K562 (cell line): Measurements from ENCODE around the gene BCL2L12. TPM values are rescaled to one million over a fixed set of nuclear protein-coding genes. Genes with fewer than 3 reads are reported as not detected.

Experiments used
- BACH1 ChIP-seq: fragments of 200-800 bp; sonication (Bioruptor generic); IDR thresholded peaks from 2 replicates; pipeline ENCODE4 v1.6.1; 2016; ENCODE audit warnings: missing genetic modification characterization, missing compliant biosample characterization
- BRCA1 ChIP-seq, 2 experiments: fragments of 450-650 bp in 1 of 2; sonication (generic) in 1 of 2; formaldehyde crosslinking in 1 of 2; IDR thresholded peaks; 2 replicates each; pipeline versions ENCODE4 v1.5.0 to v1.6.1; 2017 to 2020; ENCODE audit warnings: mild to moderate bottlenecking in 1 of 2, missing genetic modification reagents in 1 of 2
- ERF ChIP-seq: fragments of 450-650 bp; formaldehyde crosslinking; IDR thresholded peaks from 2 replicates; pipeline ENCODE4 v1.4.0; 2020; ENCODE audit warnings: mild to moderate bottlenecking, mixed read lengths
- ETS2 ChIP-seq: IDR thresholded peaks from 2 replicates; pipeline ENCODE4 v1.6.1; 2016; ENCODE audit warnings: borderline replicate concordance, missing genetic modification characterization, mild to moderate bottlenecking, moderate library complexity, missing compliant biosample characterization; ENCODE audit not compliant: poor library complexity, severe bottlenecking
- GABPB2 ChIP-seq: fragments of 250-450 bp; sonication (Bioruptor Pico); conservative IDR thresholded peaks from 2 replicates; pipeline ENCODE4 v1.5.1; 2021; ENCODE audit warnings: mild to moderate bottlenecking
- IRF2 ChIP-seq: sonication (generic); formaldehyde crosslinking; IDR thresholded peaks from 2 replicates; pipeline ENCODE4 v1.8.1; 2022; ENCODE audit warnings: mild to moderate bottlenecking, missing genetic modification reagents
- KLF10 ChIP-seq: fragments of 250-450 bp; sonication (Bioruptor Pico); IDR thresholded peaks from 2 replicates; pipeline ENCODE4 v1.6.1; 2021; ENCODE audit warnings: matching md5 sums
- NFE2 ChIP-seq: IDR thresholded peaks from 2 replicates; pipeline ENCODE4 v1.6.1; 2014; ENCODE audit warnings: antibody characterized with exemption, low read depth
- NFIC ChIP-seq: fragments of 450-650 bp; IDR thresholded peaks from 2 replicates; pipeline ENCODE4 v1.6.1; 2017; ENCODE audit warnings: mild to moderate bottlenecking, inconsistent platforms
- PCBP2 ChIP-seq: fragments of 200-400 bp; formaldehyde crosslinking; IDR thresholded peaks from 2 replicates; pipeline ENCODE4 v1.6.1; 2018; ENCODE audit warnings: low read length, low read depth, mild to moderate bottlenecking, moderate library complexity; ENCODE audit not compliant: poor library complexity, severe bottlenecking
- PYGO2 ChIP-seq: fragments of 450-650 bp; IDR thresholded peaks from 2 replicates; pipeline ENCODE4 v1.6.1; 2016; ENCODE audit warnings: mild to moderate bottlenecking, missing genetic modification characterization, moderate library complexity, missing compliant biosample characterization
- RBM39 ChIP-seq: fragments of 200-400 bp; formaldehyde crosslinking; optimal IDR thresholded peaks from 2 replicates; pipeline ENCODE3; 2018; ENCODE audit warnings: low read depth, low read length
- RNF2 ChIP-seq: sonication (generic); IDR thresholded peaks from 2 replicates; pipeline ENCODE4 v1.6.1; 2016
- SAFB ChIP-seq: fragments of 200-400 bp; formaldehyde crosslinking; IDR thresholded peaks from 2 replicates; pipeline ENCODE4 v1.6.1; 2017; ENCODE audit warnings: low read depth, low read length, borderline replicate concordance
- SOX6 ChIP-seq: fragments of 450-650 bp; IDR thresholded peaks from 2 replicates; pipeline ENCODE4 v1.6.1; 2014; ENCODE audit warnings: mild to moderate bottlenecking
- TAF1 ChIP-seq: IDR thresholded peaks from 2 replicates; pipeline ENCODE4 v1.6.1; 2011; ENCODE audit warnings: mild to moderate bottlenecking, low read length, moderate library complexity; ENCODE audit not compliant: insufficient read depth, control insufficient read depth, severe bottlenecking; ENCODE audit errors: extremely low read depth
- TOE1 ChIP-seq, 2 experiments: fragments of 450-650 bp in 1 of 2; sonication (generic) in 1 of 2; formaldehyde crosslinking in 1 of 2; IDR thresholded peaks; 2 replicates each; pipeline versions ENCODE4 v1.7.1 to v1.8.0; 2016 to 2022; ENCODE audit warnings: borderline replicate concordance in 2 of 2, mild to moderate bottlenecking in 2 of 2, antibody characterized with exemption in 1 of 2, inconsistent platforms in 1 of 2, low read depth in 1 of 2, missing genetic modification reagents in 1 of 2, moderate library complexity in 1 of 2
- ZFP30 ChIP-seq: fragments of 250-450 bp; sonication (Bioruptor Pico); IDR thresholded peaks from 2 replicates; pipeline ENCODE4 v1.8.0; 2022; ENCODE audit warnings: moderate library complexity, mild to moderate bottlenecking, inconsistent platforms, borderline replicate concordance
- ZFX ChIP-seq: sonication (generic); formaldehyde crosslinking; IDR thresholded peaks from 2 replicates; pipeline ENCODE4 v1.8.0; 2022; ENCODE audit warnings: mild to moderate bottlenecking, missing genetic modification reagents, moderate library complexity
- ZNF12 ChIP-seq: sonication (generic); formaldehyde crosslinking; IDR thresholded peaks from 2 replicates; pipeline ENCODE4 v1.4.0; 2020; ENCODE audit warnings: mild to moderate bottlenecking, missing genetic modification reagents
- ZNF436 ChIP-seq: fragments of 250-450, 450-650 bp; sonication (Bioruptor Pico); formaldehyde crosslinking; IDR thresholded peaks from 2 replicates; pipeline ENCODE4 v1.7.0; 2020; ENCODE audit warnings: mild to moderate bottlenecking
- ZNF507 ChIP-seq: conservative IDR thresholded peaks from 2 replicates; pipeline ENCODE4 v1.6.1; 2017; ENCODE audit warnings: missing genetic modification characterization, missing compliant biosample characterization
- ZNF511 ChIP-seq: sonication (generic); formaldehyde crosslinking; IDR thresholded peaks from 2 replicates; pipeline ENCODE4 v1.8.0; 2022; ENCODE audit warnings: mild to moderate bottlenecking, missing genetic modification reagents
- ZNF57 ChIP-seq: fragments of 450-650 bp; formaldehyde crosslinking; IDR thresholded peaks from 2 replicates; pipeline ENCODE4 v1.4.0; 2020; ENCODE audit warnings: mild to moderate bottlenecking, moderate library complexity
- polyA plus RNA-seq, 8 experiments: library from polyadenylated mRNA; depleted of rRNA in 4 of 8; stranded (reverse) in 5 of 8; unstranded in 3 of 8; fragments of >200 nt; fragmentation: Nextera tagmentation in 2 of 8; fragmentation: Illumina TruSeq in 1 of 8; extraction: Ambion mirVana in 2 of 8; extraction: Trizol in 1 of 8; gene quantifications; 2 replicates each; pipeline versions ENCODE4 v1.2.1 to v1.2.3, GENCODE V29; 2011 to 2014; ENCODE audit warnings: inconsistent platforms in 1 of 8, missing spikeins in 1 of 8
- total RNA-seq, 7 experiments: library from RNA; depleted of rRNA in 6 of 7; stranded (reverse); fragments of >200 nt in 6 of 7; fragmentation: Illumina TruSeq in 2 of 7; extraction: Trizol in 2 of 7; gene quantifications; 2 replicates each; pipeline versions ENCODE4 v1.2.1 to v1.2.3, GENCODE V29; 2011 to 2021; ENCODE audit warnings: low replicate concordance in 1 of 7
- TF ChIP-seq, protein P1 (sequence below): fragments of 250-450 bp; sonication (Bioruptor Pico); IDR thresholded peaks from 2 replicates; pipeline ENCODE4 v1.8.0; 2022; ENCODE audit warnings: inconsistent platforms
- TF ChIP-seq, protein P2 (sequence below): fragments of 250-450 bp; sonication (Bioruptor Pico); IDR thresholded peaks from 2 replicates; pipeline ENCODE4 v1.8.0; 2021; ENCODE audit warnings: mild to moderate bottlenecking, moderate library complexity

The BCL2L12 gene
- total and polyA plus RNA-seq, 9 of the 15 experiments (the other 6 are each of a cell fraction or from before 2014, with no cell fraction given) = 7.4 to 263 (median 81.2) TPM

DNA sequence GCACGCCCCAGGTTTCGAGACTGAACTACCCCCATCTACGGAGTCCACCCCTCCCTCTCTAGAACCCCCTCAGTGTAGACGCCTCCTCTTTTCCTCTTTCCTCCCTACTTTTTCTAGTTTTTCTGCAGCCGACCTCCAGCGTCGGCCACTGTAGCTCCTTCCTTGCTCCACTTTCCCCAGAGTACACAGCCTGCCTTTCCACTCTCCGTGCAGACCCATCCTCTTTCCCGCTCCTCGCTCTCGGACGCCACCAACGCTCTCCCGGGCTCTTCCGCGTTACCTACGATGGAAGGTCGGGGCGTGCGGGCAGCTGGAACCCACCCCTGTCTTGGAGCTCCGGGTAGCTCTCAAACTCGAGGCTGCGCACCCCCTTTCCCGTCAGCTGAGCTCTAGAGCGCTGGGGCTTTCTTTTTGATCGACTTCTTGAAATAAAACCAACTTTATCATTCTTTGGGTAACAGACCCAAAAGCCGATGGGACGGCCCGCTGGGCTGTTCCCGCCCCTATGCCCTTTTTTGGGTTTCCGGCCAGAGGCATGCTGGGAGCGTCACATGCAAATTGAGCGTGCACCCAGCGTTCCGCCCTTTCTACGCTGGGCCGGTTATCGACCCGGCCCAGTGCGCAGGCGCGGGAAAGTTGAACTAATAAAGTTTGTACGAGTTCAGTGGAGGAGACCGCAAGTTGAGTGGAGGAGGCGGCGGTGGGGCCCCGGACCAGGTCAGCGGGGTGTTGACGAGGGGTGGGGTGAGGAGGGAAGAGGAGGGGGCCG, at the start of gene BCL2L12, which contains the start of gene IRF3 (continued):
- no peak for TF ChIP-seq BRCA1 (IDR thresholded peaks at IDR 0.05)
- no peak for TF ChIP-seq BRCA1 (CRISPR knock-in tag; IDR thresholded peaks at IDR 0.05)
- TF ChIP-seq KLF10 (CRISPR knock-in tag) = no peak
- peak; percentile 29; the same call in 1 of the 2 replicates for TF ChIP-seq ZFX (CRISPR knock-in tag)
- no peak for TF ChIP-seq SOX6
- no peak for TF ChIP-seq BACH1
- TF ChIP-seq RBM39 = no peak
- no peak for TF ChIP-seq PCBP2
- TF ChIP-seq ZNF511 = no peak
- no peak for TF ChIP-seq RNF2
- no peak for TF ChIP-seq IRF2 (CRISPR knock-in tag)
- TF ChIP-seq ZNF436 (CRISPR knock-in tag) = no peak
- no peak for TF ChIP-seq ERF (CRISPR knock-in tag)
- TF ChIP-seq TOE1 (IDR thresholded peaks at IDR 0.05; ENCODE audit: borderline replicate concordance) = no peak; the same call in none of the 2 replicates
- no peak for TF ChIP-seq TOE1 (CRISPR knock-in tag; IDR thresholded peaks at IDR 0.05; ENCODE audit: borderline replicate concordance, low read depth)
- TF ChIP-seq ZNF507 = no peak
- no peak for TF ChIP-seq ZFP30 (CRISPR knock-in tag)
- TF ChIP-seq, protein P1, sequence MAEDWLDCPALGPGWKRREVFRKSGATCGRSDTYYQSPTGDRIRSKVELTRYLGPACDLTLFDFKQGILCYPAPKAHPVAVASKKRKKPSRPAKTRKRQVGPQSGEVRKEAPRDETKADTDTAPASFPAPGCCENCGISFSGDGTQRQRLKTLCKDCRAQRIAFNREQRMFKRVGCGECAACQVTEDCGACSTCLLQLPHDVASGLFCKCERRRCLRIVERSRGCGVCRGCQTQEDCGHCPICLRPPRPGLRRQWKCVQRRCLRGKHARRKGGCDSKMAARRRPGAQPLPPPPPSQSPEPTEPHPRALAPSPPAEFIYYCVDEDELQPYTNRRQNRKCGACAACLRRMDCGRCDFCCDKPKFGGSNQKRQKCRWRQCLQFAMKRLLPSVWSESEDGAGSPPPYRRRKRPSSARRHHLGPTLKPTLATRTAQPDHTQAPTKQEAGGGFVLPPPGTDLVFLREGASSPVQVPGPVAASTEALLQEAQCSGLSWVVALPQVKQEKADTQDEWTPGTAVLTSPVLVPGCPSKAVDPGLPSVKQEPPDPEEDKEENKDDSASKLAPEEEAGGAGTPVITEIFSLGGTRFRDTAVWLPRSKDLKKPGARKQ (CRISPR knock-in tag) = no peak
- TF ChIP-seq NFE2 = no peak
- no peak for TF ChIP-seq PYGO2 (tag)
- TF ChIP-seq NFIC = no peak; the same call in 1 of the 2 replicates
- no peak for TF ChIP-seq SAFB
- no peak for TF ChIP-seq ZNF57 (CRISPR knock-in tag)
- no peak for TF ChIP-seq GABPB2 (CRISPR knock-in tag)
- TF ChIP-seq, protein P2, sequence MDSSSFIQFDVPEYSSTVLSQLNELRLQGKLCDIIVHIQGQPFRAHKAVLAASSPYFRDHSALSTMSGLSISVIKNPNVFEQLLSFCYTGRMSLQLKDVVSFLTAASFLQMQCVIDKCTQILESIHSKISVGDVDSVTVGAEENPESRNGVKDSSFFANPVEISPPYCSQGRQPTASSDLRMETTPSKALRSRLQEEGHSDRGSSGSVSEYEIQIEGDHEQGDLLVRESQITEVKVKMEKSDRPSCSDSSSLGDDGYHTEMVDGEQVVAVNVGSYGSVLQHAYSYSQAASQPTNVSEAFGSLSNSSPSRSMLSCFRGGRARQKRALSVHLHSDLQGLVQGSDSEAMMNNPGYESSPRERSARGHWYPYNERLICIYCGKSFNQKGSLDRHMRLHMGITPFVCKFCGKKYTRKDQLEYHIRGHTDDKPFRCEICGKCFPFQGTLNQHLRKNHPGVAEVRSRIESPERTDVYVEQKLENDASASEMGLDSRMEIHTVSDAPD (CRISPR knock-in tag) = no peak
- peak; percentile 73 for TF ChIP-seq TAF1
- no peak for TF ChIP-seq ZNF12 (CRISPR knock-in tag)
- no peak for TF ChIP-seq ETS2 (tag)
